Activated CD4-positive, alpha-beta T cell treated with anti-CD3 and anti-CD28 coated beads, Interleukin-2, Interleukin-6, amounts not matched to agents 100 ng/mL and 50 ng/mL, durations not matched to agents 16 hours and 8 hours (primary cell): ENCODE results near the gene PCK1.

Experiments
- DNase-seq: peaks from one replicate; pipeline ENCODE4 v3.0.0-alpha.2; 2020

PCK1 gene

GRCh38 chr20:57577679-57578475 lies 17.0 kb downstream of the PCK1 start:
- DNase-seq = no peak

- DNase-seq = no peak
These were observed 17.7 kb downstream of the PCK1 start for GRCh38 chr20:57578476-57579165.

GRCh38 chr20:57579331-57579897 lies 18.5 kb downstream of the PCK1 start:
- no peak for DNase-seq

- no peak for DNase-seq
These were observed 19.1 kb downstream of the PCK1 start for GRCh38 chr20:57579898-57580447.

GRCh38 chr20:57580478-57581201 lies 19.7 kb downstream of the PCK1 start:
- no peak for DNase-seq

- DNase-seq = no peak
These were observed 20.5 kb downstream of the PCK1 start for GRCh38 chr20:57581202-57582028.

GRCh38 chr20:57582029-57582378 lies 21.1 kb downstream of the PCK1 start:
- no peak for DNase-seq

GRCh38 chr20:57582432-57583288 lies 21.8 kb downstream of the PCK1 start:
- DNase-seq = no peak

GRCh38 chr20:57583289-57584257 lies 22.7 kb downstream of the PCK1 start:
- DNase-seq = no peak

GRCh38 chr20:57584768-57585461 lies 24.0 kb downstream of the PCK1 start:
- DNase-seq = no peak

GRCh38 chr20:57585466-57586213 lies 24.7 kb downstream of the PCK1 start:
- no peak for DNase-seq

GRCh38 chr20:57586370-57586793 lies 25.5 kb downstream of the PCK1 start:
- no peak for DNase-seq

GRCh38 chr20:57586943-57587277 lies 26.0 kb downstream of the PCK1 start:
- no peak for DNase-seq

GRCh38 chr20:57587278-57587988 lies 26.5 kb downstream of the PCK1 start:
- DNase-seq = no peak

GRCh38 chr20:57587989-57588377 lies 27.1 kb downstream of the PCK1 start:
- DNase-seq = no peak

GRCh38 chr20:57588596-57588995 lies 27.7 kb downstream of the PCK1 start:
- no peak for DNase-seq

GRCh38 chr20:57589123-57589727 lies 28.3 kb downstream of the PCK1 start:
- DNase-seq = no peak
